ENCODE results near the gene STAT5A.

DNA sequence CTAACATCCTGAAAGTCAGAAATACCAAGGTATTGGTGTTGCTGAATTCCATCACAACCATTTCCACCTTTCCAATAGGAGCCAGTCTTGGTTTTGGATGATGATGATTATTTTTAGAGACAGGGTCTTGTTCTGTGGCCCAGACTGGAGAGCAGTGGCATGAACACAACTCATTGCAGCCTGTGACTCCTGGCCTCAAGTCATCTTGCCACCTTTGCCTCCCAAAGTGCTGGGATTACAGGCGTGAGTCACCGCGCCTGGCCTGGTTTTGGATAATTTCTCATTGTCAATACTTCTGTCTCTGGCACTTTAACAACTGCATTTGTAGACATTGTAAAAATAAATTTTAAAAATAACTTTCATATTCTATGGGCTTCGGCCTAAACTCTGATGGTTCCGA, 34.7 kb upstream of the STAT5A start:
- no peak for TF ChIP-seq EZH2 (IDR thresholded peaks at IDR 0.05; ENCODE audit: low read depth, unreplicated experiment)
- TF ChIP-seq, protein P1, sequence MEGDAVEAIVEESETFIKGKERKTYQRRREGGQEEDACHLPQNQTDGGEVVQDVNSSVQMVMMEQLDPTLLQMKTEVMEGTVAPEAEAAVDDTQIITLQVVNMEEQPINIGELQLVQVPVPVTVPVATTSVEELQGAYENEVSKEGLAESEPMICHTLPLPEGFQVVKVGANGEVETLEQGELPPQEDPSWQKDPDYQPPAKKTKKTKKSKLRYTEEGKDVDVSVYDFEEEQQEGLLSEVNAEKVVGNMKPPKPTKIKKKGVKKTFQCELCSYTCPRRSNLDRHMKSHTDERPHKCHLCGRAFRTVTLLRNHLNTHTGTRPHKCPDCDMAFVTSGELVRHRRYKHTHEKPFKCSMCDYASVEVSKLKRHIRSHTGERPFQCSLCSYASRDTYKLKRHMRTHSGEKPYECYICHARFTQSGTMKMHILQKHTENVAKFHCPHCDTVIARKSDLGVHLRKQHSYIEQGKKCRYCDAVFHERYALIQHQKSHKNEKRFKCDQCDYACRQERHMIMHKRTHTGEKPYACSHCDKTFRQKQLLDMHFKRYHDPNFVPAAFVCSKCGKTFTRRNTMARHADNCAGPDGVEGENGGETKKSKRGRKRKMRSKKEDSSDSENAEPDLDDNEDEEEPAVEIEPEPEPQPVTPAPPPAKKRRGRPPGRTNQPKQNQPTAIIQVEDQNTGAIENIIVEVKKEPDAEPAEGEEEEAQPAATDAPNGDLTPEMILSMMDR (conservative IDR thresholded peaks at IDR 0.05; ENCODE audit: low read depth in 2 of 2), result no peak
- TF ChIP-seq ZNF114 (CRISPR knock-in tag; IDR thresholded peaks at IDR 0.05), result no peak
- TF ChIP-seq, protein P2, sequence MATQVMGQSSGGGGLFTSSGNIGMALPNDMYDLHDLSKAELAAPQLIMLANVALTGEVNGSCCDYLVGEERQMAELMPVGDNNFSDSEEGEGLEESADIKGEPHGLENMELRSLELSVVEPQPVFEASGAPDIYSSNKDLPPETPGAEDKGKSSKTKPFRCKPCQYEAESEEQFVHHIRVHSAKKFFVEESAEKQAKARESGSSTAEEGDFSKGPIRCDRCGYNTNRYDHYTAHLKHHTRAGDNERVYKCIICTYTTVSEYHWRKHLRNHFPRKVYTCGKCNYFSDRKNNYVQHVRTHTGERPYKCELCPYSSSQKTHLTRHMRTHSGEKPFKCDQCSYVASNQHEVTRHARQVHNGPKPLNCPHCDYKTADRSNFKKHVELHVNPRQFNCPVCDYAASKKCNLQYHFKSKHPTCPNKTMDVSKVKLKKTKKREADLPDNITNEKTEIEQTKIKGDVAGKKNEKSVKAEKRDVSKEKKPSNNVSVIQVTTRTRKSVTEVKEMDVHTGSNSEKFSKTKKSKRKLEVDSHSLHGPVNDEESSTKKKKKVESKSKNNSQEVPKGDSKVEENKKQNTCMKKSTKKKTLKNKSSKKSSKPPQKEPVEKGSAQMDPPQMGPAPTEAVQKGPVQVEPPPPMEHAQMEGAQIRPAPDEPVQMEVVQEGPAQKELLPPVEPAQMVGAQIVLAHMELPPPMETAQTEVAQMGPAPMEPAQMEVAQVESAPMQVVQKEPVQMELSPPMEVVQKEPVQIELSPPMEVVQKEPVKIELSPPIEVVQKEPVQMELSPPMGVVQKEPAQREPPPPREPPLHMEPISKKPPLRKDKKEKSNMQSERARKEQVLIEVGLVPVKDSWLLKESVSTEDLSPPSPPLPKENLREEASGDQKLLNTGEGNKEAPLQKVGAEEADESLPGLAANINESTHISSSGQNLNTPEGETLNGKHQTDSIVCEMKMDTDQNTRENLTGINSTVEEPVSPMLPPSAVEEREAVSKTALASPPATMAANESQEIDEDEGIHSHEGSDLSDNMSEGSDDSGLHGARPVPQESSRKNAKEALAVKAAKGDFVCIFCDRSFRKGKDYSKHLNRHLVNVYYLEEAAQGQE (IDR thresholded peaks at IDR 0.05; ENCODE audit: unreplicated experiment), result no peak
- no peak for TF ChIP-seq POLR2AphosphoS5 (IDR thresholded peaks at IDR 0.05; ENCODE audit: low read depth)
- no peak for TF ChIP-seq ETS1 (IDR thresholded peaks at IDR 0.05)
- TF ChIP-seq EZH2phosphoT487 (IDR thresholded peaks at IDR 0.05; ENCODE audit: unreplicated experiment), result no peak
- no peak for TF ChIP-seq JUNB (IDR thresholded peaks at IDR 0.05; ENCODE audit: unreplicated experiment)
- no peak for TF ChIP-seq CREB1 (CRISPR knock-in tag; IDR thresholded peaks at IDR 0.05; ENCODE audit: low read depth)
- no peak for TF ChIP-seq STAT1 (IDR thresholded peaks at IDR 0.05; ENCODE audit: unreplicated experiment)
- TF ChIP-seq ZNF331 (CRISPR knock-in tag; IDR thresholded peaks at IDR 0.05; ENCODE audit: low read depth), result no peak

Data from GM23338 (cell line).